HG02759 (cell line): Measurements from ENCODE around the gene TRAF7.

Experiments
- ATAC-seq: cut with Tn5 transposase; IDR thresholded peaks from one replicate; pipeline ENCODE4 v1.9.1; 2021; ENCODE audit warnings: mild to moderate bottlenecking, moderate library complexity; ENCODE audit not compliant: unreplicated experiment

Gene TRAF7

DNA sequence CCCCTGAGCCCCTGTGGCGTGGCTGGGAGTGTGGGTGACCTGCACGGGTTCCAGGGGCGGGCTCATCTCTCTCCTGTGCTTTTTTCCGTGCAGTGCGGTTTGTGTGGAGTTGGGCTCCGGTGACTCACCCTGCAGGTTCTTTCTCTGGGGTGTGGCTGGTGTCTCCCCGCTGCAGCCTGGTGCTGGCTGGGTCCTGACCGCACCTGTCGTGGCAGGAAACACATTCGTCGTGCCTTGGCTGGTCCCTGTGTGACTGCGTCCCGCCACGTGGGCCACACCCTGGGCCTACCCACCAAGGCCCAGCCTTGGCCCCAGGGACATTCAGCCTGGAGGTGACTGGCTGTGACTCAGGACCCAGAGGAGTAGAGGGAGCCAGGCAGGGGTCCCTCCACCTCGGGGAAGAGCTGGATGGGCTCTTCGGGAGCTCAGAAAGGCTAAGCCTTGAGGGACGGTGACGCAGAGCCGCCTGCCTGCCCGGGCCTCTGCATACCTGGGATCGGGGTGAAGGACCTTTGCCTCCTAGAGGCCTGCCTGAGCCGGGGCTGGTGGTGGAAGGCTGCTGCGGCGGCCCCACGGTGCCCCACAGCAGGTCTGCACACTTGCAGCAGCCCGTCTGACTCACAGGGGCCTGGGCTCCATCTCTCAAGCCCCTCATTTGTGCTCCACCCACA is 7.8 kb downstream of the TRAF7 start:
- ATAC-seq, result no peak

DNA sequence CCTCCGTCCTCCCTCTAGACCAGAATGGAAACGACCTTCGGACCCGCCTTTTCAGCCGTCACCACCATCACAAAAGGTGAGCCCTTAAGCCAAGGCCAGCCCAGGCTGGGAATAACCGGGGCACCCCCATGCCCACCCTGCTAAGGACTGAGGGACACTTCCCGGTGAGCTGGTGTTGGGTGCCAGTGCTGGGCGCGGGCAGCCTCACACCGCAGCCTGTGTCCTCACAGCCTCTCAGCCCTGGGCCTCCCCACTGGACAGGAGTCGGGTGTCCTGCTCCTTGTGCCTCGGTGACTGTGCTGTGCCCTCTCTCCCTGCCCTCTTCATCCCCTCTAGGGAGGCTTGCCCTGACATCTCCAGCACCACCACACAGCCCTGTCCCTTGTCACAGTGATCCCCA is 10.3 kb downstream of the TRAF7 start:
- ATAC-seq, result no peak

DNA sequence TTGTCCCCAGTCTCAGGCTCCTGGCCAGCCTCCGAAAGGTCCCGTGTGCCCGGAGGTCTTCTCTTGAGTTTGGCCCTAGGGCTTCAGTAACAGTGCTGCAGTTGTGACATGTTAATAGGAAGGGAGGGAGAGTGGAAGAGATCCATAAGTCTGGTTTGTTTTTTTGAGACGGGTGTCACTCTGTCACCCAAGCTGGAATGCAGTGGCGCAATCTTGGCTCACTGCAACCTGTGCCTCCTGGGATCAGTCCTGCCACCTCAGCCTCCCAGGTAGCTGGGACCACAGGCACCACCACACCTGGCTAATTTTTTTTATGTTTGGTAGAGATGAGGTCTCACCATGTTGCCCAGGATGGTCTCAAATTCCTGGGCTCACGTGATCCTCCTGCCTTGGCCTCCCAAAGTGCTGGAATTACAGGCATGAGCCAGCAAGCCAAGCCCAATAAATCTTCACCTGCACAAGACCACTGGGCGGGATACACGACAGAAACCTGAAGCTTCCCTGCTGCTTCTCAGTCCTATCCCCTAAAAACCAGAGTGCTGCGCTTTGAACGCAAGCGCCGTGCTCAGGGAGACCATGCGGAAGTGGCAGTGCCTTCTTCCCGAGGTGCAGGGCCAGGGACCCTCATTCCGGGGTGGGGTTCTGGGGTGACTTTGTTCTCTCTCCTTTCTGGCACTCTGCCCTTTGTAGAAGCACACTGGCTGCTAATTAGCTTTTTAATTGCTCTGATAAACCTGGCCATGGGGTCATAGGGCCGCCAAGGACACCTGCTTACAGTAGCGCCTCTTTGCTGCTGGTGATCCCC is 10.9 kb downstream of the TRAF7 start:
- ATAC-seq, result no peak

DNA sequence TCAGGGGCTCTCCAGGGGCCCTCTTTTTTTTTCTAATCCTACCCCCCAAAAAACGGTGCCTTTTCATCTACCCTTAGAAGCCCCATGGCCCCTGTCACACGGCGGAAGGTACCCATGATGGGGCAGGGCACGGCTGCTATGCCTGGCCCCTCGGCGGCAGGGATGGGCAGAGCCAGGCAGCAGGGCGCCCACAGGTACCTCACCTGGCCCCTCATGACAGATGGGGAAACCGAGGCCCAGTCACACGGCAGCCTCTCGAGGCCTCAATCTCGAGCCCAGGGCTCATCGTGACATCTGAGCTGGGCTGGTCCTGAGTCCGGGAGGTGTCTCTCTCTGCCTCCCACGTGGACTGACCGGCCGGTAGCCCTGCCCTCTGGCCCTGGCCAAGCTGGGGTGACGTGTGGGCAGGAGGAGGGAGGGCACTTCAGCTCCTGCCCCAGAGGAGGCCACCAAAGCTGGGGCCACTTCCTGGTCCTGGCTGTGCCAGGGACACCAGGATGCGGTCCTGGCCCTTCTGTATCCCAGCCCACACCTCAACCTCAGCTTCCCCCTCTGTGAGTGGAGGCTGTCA is 11.6 kb downstream of the TRAF7 start:
- ATAC-seq, result no peak

DNA sequence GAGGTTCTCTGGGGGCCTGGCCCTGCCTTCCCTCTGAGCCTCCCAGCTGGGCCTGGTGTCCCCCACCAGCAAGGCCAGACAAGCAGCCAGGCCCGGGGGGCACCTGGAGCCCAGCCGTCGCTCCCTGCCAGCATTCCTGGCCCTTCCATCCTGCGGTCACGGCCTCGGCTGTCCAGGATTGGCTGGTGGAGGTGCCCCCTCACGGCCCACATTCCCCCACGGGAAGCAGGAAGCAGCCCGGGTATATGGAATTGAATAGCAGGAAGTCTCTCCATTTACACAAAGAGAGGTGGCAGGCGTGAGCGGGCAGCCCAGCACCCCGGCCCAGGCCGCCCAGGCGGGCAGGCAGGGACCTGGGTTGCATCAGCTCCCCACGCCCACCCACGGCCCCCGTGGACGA is 14.5 kb downstream of the TRAF7 start:
- no peak for ATAC-seq

DNA sequence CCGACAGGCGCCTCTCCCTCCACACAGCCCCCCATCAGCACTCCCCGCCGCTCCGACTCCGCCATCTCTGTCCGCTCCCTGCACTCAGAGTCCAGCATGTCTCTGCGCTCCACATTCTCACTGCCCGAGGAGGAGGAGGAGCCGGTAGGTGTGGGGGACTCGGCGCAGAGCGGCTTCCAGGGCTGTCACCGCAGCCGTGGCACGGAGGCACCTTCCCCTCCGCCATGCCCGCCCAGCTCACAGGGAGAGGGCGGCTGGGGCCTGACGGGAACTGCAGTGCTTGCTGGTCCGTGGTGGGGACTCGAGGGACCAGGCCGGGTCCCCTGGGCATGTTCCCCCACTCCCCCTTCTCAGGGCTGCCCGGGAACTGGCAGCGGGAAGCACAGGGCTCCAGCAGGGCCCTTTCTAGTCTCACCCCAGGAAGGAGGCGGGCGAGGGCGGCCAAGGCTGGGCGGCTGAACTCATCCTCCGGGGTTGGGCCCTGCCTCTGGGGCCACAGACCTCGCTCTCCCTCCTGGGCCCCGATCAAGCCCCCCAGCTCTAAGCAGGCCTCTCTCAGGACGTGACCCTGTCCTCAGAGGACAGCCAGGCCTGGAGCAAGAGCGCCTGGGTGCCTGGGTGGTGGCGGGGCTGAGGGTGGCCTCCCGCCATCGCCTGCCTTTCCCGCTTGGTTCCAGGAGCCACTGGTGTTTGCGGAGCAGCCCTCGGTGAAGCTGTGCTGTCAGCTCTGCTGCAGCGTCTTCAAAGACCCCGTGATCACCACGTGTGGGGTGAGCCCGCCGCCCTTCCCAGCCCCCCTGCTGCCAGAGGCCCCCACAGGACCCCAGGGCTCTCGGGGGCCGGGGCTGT is 15.2 kb downstream of the TRAF7 start:
- no peak for ATAC-seq

DNA sequence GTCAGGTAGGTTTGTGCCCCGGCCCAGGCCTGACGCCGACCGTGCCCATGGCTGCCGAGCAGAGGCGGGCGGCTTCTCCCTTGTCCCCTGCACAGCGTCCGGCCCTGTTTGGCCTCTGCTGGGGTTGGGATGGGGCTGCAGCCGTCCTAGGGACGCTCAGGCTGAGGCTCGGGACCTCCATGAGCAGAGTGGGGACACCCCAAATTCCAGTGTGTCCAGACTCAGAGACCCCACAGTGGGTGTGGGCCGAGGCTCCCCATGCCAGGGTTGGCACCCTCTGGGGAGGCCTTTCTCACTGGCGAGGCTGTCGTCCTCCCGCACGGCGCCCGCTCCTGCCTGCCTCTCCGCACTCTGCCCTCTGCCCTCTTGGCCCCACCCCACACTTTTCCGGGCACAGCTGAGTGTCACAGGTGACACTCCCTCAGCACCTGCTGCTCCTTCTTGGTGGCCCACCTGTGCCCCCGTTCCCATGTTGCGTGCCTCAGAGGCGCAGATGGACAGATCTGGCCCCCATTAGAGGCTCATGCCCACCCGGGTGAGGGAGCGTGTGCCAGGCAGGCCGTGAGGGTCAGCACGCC is 16.1 kb downstream of the TRAF7 start:
- ATAC-seq, result no peak

DNA sequence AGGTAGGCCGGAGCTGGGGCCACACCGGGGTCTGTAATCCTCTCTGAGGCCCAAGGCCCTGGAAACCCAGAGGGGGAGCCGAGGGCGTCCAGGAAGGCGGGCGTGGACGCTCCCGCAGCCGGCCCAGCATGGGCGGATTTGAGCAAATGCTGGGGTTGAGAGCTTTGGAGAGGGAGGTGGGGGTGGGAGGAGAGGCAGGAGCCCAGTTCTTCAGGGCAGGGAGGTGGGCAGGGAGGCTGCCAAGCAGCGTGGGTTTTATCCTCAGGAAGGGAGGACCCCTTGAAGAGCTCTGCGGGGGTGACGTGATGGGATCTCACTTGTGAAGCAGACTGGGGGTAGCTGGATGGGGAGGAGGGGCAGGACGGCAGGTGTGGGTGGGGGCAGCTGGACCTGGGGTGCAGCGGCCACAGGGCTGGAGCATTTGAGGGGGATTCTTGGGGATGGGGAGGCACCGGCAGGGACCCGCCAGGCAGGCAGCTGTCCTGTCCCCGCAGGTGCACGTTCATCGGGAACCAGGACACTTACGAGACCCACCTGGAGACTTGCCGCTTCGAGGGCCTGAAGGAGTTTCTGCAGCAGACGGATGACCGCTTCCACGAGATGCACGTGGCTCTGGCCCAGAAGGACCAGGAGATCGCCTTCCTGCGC is 17.2 kb downstream of the TRAF7 start:
- no peak for ATAC-seq

DNA sequence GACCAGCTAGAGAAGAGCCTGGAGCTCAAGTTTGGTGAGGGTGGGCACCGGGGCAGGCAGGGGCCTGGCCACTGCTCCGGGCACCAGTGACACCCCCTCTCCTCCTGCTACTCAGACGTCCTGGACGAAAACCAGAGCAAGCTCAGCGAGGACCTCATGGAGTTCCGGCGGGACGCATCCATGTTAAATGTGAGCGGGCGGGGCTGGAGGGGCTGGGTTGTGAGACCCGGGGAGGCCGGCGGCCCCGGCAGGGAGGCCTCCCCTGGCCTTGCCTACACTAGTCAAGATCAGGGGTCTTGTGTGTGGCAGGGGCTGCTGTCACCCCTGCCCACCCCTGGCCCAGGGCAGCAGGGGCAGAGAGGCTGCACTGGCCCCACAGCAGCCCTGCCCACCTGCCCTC is 17.8 kb downstream of the TRAF7 start:
- ATAC-seq, result no peak

DNA sequence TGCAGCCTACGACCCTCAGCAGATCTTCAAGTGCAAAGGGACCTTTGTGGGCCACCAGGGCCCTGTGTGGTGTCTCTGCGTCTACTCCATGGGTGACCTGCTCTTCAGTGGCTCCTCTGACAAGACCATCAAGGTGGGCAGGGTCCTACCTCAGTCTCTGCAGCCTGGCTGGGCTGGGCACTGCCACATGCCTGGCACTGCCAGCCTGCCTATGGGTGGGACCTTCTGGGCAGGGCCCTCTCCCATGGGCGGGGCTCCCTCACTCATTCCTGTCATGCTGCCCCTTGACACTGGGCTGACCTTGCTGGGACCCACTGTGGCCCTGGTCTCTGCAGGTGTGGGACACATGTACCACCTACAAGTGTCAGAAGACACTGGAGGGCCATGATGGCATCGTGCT is 18.3 kb downstream of the TRAF7 start:
- ATAC-seq, result no peak

DNA sequence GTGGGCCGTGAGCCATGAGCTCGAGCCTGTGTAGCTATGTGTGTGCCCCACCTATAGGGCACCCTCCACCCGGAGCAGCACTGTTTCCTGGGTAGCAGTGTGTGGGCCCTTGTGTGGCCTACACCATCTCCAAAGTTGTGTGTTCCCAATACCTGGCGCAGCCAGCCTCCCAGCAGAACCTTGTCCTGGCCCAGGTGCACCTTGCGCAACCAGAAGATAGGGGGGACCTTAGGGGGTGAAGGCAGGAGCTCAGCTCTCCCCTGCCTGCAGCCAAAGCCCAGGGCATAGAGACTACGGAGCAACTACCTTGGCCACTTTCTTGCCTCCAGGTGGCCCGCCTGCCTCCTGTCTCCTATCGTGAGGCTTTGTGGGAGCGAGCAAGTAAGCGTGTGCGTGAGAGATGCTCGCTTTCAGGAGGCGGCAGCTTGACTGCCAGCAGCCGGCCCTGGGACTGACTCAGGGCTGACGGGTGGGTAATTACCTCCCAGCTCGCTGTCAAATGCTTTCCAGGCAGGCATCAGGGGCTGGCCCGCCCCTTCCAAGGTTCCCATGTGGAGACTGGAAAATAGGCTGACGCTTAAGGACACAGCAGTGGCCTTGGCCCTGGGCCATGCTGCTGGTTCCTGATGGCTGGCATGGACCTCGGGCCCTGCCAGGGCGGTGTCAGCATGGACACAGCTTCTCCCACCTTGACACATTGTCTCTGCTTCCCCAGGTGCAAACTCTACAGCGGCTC is 19.0 kb downstream of the TRAF7 start:
- no peak for ATAC-seq

DNA sequence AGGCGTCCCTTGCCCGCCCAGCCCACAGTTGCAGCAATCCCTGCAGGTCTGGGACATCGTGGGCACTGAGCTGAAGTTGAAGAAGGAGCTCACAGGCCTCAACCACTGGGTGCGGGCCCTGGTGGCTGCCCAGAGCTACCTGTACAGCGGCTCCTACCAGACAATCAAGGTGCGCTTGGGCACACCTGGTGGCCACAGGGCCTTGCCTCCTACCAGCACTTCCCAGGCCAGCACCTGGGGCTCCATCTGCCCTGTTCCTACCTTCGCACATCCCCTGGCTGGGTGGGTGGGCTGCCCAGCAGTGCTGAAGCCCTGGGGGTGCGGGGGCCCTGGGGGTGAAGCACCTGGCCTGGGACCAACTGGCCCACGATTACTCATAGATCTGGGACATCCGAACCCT is 19.9 kb downstream of the TRAF7 start:
- no peak for ATAC-seq

DNA sequence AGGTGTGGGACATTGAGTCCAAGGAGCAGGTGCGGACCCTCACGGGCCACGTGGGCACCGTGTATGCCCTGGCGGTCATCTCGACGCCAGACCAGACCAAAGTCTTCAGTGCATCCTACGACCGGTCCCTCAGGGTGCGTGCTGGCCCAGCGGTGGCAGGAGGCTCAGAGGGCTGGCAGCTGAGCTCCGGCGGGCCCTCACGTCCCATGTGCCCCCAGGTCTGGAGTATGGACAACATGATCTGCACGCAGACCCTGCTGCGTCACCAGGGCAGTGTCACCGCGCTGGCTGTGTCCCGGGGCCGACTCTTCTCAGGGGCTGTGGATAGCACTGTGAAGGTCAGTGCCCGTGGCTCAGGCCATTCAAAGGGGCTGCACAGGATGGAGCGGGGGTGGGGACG is 20.5 kb downstream of the TRAF7 start:
- no peak for ATAC-seq

DNA sequence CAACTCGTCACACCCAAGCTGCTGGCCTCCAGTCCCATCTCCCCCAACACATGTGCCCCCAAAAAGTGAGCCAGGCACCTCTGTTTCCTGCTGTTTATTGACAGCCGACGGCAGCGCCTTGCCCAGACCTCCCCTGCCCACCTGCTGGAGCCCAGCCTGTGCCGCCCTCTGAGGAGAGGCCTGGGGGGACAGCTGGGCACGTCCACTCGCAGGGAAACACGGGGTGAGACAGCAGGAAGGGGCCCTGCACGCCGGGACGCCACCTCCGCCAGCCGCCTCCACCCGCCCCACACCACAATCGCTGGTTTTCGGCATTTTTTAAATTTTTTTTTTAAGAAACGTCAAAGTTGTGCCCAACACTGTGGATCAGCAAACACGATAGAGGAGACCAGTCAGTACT is 21.5 kb downstream of the TRAF7 start:
- no peak for ATAC-seq

DNA sequence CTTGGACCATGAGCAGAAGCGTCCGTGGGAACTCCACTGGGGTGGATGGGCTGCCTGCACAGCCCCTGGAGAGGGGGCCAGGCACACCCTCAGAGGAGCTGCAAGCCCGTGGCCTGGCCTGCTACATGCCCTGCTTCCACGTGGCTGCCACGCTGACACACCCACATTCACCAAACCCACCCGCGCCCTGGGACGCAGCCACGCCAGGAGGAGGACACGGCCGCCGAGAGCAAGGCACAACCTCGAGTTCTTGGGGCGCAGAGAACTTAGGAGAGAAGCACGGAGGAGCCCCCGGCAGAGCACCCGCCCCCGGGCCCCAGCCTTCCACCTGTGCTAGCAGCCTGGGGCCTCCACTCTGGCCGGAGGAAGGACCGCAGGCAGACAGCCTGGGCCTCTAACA is 22.0 kb downstream of the TRAF7 start:
- no peak for ATAC-seq

DNA sequence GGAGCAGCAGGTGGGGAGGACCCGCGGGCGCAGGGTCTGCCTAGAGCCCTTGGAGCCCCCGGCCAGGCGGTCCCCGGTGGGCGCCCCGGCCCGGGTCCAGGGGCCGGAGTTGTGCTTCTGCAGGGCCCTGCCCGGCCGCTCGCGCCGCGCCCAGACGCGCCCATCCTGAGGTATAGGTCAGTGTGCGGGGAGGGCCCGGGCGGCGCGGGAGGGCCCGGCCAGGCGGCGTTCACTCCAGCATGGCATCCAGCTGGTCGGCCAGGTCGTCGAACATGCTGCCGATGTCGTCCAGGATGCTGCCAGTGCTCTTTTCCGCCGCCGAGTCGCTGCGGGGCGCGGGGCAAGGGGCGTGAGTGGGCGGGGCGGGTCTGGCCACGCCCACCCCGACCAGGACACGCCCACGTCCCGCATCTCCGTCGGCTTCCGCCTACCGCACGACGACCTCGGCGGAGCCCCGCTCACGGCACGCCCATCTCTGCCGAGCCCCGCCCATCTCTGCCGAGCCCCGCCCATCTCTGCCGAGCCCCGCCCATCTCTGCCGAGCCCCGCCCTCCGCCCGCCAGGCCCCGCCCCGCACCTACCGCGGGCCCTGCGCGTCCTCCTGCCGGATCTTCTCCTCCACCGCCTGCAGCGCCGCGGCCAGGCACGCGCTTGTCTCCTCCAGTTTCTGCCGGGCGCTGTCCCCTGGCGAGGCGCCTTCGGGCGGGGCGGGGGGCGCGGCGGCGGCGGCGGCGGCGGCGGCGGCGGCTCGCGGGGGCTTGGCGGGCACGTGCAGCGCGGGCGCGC is 22.9 kb downstream of the TRAF7 start:
- ATAC-seq, result no peak

DNA sequence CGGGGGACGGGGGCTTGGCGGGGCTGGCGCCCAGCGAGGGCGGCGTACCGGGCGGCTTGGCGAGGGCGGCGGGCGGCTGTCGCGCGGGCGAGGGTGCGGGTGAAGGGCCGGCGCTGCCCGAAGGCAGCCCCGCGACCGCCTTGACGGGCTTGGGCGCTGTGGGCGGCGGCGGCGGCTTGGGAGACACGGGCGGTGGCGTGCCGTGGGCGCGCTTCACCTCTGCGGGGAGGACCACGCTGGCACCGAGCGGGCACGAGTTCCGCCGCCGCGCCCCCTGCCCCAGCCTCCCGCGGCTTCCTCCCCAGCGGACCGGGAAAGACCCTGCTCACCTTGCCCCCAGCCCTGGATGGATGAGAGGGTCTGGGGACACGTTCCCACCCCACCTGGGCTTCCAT is 23.5 kb downstream of the TRAF7 start:
- ATAC-seq, result no peak

DNA sequence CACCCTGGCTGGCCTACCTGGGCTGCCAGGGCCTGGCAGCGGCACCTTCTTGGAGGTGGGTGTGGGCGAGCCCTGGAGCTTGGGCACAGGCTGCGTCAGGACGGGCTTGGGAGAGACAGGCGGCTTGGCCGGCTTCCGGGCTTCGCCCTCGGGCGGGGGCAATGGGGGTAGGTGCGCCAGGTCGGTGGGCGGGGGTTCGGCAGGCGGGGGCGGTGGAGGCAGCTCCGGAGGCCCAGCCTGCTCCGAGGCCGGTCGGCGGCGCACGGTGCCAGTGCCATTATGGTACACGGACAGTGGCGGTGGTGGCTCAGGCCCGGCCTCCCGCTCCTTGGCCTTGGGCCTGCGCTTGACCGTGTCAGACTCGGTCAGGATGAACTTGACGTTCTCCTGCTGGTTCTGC is 24.0 kb downstream of the TRAF7 start:
- ATAC-seq, result no peak

DNA sequence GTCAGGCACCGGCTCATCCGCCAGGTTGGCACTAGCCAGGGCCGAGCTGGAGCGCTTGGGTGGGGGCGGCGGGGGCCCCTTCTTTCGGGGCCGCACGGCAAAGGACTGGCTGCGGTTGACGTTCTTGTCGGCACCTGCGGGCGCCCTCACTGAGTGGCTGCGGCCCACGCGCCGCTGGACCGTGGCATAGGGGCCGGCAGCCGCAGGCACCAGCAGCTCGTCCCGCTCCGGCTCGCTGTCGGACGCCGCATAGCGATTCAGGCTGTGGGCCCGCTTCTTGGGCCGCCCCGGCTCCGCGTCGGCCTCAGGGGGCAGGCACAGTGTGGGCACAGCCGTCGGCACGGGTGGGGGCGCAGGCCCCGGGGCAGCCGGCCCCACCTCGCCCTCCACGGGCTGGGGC is 24.9 kb downstream of the TRAF7 start:
- no peak for ATAC-seq
